Endothelial cell of coronary artery (primary cell): Measurements from ENCODE around the gene ATAD5. TPM values are rescaled to one million over a fixed set of nuclear protein-coding genes. Genes with fewer than 3 reads are reported as not detected.

Experiments used
- total RNA-seq: library from RNA; depleted of rRNA; stranded (reverse); fragments of >200 nt; gene quantifications from 2 replicates; pipeline ENCODE4 v1.2.3, GENCODE V29; 2014

Gene ATAD5, protein sequence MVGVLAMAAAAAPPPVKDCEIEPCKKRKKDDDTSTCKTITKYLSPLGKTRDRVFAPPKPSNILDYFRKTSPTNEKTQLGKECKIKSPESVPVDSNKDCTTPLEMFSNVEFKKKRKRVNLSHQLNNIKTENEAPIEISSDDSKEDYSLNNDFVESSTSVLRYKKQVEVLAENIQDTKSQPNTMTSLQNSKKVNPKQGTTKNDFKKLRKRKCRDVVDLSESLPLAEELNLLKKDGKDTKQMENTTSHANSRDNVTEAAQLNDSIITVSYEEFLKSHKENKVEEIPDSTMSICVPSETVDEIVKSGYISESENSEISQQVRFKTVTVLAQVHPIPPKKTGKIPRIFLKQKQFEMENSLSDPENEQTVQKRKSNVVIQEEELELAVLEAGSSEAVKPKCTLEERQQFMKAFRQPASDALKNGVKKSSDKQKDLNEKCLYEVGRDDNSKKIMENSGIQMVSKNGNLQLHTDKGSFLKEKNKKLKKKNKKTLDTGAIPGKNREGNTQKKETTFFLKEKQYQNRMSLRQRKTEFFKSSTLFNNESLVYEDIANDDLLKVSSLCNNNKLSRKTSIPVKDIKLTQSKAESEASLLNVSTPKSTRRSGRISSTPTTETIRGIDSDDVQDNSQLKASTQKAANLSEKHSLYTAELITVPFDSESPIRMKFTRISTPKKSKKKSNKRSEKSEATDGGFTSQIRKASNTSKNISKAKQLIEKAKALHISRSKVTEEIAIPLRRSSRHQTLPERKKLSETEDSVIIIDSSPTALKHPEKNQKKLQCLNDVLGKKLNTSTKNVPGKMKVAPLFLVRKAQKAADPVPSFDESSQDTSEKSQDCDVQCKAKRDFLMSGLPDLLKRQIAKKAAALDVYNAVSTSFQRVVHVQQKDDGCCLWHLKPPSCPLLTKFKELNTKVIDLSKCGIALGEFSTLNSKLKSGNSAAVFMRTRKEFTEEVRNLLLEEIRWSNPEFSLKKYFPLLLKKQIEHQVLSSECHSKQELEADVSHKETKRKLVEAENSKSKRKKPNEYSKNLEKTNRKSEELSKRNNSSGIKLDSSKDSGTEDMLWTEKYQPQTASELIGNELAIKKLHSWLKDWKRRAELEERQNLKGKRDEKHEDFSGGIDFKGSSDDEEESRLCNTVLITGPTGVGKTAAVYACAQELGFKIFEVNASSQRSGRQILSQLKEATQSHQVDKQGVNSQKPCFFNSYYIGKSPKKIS (N-terminal part only)
- 1.9 and 2.8 TPM in 2 replicates for total RNA-seq

DNA sequence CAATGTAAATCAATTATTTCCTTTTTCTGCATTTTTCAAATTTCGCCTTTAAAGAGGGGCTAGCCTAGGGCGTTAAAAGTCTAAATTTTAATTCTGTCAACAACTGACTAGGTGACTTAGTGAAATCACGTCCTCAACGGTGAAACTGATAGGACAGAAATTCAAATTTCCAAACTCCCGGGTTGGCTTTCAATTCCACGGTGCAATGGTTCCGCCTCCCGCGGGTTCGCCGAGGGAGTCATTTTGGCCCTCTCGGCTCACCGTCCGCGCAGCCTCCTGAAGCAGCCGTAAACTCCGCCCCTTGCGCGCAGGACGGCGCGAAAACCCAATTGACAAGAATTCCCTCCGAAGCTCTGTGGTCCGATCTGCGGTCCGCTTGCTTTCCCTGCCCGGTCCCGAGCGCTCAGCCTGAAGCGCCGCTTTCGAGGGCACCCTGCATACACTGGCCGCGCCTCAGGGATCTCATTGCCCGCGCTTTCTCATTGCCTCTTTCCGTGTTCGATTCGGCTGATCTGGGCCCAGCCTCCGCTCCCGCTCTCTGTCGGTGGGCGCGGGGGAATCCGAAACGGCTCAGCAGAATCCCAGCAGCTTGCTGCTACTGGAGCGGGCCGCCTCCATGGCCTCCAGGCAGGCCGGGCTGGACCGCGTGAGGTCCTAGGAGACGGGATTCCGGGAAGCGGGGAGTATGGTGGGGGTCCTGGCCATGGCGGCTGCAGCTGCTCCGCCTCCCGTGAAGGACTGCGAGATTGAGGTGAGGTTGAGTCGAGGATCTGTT, at the start of gene ATAD5:
TSS of gene ATAD5 (plus strand) at position 304 of the 775 bp plus-strand sequence. CDS start at position 686, 382 bp downstream.

DNA sequence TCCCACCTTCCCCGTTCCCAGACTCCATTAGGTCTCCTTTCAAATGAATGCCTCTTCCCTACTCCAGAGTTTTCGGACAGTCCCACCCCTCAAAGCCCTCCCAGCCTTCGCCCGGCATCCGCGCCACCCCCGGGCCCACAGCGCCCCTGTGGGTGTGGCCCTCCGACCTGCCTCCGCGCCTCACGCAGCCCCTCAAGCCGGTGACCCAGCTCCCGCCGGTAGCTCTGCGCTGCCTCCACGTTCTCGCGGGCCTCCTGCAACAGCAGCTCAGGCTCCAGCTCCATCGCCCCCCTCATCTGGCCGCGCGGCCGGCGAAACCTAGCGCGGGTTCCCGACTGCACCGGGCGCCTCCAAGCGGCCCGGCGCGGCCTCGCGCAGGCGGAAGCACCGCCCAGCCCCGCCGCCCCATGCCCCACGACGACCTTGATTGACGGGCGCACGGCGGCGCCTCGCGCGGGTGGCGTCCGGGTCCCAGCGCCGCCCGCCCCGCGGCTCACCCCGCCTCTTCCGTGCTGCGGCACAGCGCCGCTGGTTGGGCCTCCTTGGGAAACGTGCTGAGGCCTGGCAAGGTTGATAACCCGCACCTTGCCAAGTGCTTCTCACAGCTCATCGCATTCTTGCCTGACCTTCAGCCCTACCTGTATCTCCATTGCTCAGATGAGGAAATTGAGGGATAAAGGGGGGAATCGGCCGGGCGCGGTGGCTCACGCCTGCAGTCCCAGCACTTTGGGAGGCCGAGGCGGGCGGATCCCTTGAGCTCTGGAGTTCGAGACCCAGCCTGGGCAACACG, 7.2 kb upstream of the ATAD5 start, which contains the start of gene CRLF3:
TSS of gene CRLF3 (minus strand) at position 337 of the 790 bp plus-strand sequence. CDS start at position 296, 41 bp downstream.

DNA sequence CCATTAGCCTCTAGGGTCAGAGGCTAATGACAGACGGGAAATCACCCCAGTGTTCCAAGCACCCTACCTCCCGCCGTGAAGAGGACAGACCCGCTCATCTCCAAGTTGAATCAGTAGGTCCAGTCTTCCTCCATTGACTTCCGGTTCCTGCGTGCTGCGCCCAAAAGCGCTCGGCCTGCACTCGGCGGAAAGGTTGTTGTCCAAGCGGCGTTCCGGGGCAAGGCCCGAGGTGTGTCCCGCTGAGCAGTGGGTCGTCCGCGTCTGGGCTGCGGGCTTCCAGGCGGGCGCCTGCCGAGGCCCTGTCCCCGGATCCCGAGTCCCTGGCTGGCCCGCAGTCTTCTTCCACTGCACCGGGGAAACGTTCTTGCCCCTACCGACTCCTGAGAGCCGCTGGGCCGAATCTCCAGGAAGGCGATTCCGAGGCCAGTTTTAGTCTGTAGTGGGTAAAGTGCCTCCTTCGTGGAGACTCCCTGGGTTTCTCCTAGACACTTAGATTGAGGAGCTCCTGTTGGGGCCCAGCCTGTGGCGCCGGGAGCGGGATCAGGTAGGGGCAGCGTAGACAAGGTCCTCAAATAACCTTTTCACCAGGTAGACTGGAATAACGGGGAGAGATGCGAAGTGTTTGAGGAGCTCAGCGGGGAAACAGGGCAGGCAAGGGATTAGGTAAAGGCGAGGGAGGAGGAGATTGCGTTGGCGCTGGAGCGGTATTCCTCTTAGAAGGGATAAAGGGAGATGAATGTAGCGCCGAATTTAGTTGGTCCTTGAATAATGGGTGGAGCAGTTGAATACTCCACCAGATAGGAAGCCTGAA, 74.5 kb downstream of the ATAD5 start, which contains the start of gene TEFM:
TSS of gene TEFM (minus strand) at position 138 of the 811 bp plus-strand sequence. CDS start at position 98, 40 bp downstream.

DNA sequence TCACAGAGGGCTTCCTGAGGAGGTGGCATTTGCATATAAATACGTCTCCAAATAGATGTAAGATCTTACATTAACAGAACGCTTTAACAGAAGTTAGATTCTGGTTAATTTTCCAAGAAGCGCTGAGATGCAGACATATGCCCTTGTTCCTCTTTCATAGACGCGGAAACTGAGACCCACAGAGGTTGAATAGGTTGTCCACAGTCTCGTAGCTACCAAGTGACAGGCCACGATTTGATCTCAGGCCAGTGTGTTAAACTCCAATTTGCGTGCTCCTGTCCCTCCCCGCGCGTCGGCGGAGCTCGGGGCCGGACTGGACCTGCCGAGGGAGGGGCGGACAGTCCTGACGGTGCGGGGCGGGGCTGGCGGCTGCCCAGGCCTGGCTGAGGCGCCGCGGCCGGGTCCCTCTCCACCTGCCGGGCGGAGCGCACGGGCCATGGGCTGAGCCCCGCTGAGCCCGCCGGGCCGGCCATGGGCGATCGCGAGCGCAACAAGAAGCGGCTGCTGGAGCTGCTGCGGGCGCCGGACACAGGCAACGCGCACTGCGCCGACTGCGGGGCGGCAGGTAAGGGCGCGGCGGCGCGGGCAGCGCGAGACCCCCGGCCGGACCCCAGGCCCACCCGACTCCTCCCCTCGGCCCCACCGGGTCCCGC, 89.9 kb downstream of the ATAD5 start, which contains the start of gene ADAP2:
TSS of gene ADAP2 (plus strand) at position 402 of the 653 bp plus-strand sequence. CDS start at position 472, 70 bp downstream.

Other genes with a start within 250 kb of the ATAD5 start
- 18.8 TPM in 2 replicates for gene CRLF3, start 7.3 kb upstream of the ATAD5 start, total RNA-seq
- gene TEFM, start 74.3 kb downstream of the ATAD5 start, total RNA-seq = 8.5 and 8.7 TPM in 2 replicates
- 0.36 TPM in 1 of 2 replicates, not detected in the other for gene ADAP2, start 90.0 kb downstream of the ATAD5 start, total RNA-seq
- 5.7 and 6.7 TPM in 2 replicates for gene RNF135, start 139.1 kb downstream of the ATAD5 start, total RNA-seq